Immature natural killer cell (primary cell): ENCODE data around the gene MFRP. TPM values are rescaled to one million over a fixed set of nuclear protein-coding genes. Genes with fewer than 3 reads are reported as not detected.
A peak's percentile ranks its signal among the peaks of the same experiment; 100 is the strongest.

Source experiments
- DNase-seq, 3 donors: peaks; one replicate each; pipeline ENCODE4 v3.0.0; 2022; ENCODE audit warnings: mixed read lengths in 1 of 3
- H3K27ac Mint-ChIP-seq, 6 donors: one replicate each; pipeline ENCODE4 v1.8.0; 2020; ENCODE audit warnings: mixed read lengths in 6 of 6, mild to moderate bottlenecking in 5 of 6, inconsistent platforms in 4 of 6, moderate library complexity in 3 of 6
- H3K27me3 Mint-ChIP-seq, 3 donors: one replicate each; pipeline ENCODE4 v1.8.0; 2020 to 2021; ENCODE audit warnings: low read depth in 3 of 3, mild to moderate bottlenecking in 3 of 3, mixed read lengths in 3 of 3, moderate library complexity in 3 of 3, inconsistent platforms in 1 of 3
- H3K36me3 Mint-ChIP-seq, 3 donors: one replicate each; pipeline ENCODE4 v1.8.0; 2020; ENCODE audit warnings: mixed read lengths in 3 of 3, inconsistent platforms in 2 of 3, mild to moderate bottlenecking in 2 of 3
- H3K4me1 Mint-ChIP-seq, 2 donors: one replicate each; pipeline ENCODE4 v1.8.0; 2020; ENCODE audit warnings: inconsistent platforms in 2 of 2, mild to moderate bottlenecking in 2 of 2, mixed read lengths in 2 of 2, moderate library complexity in 1 of 2
- H3K4me3 Mint-ChIP-seq, 5 donors: one replicate each; pipeline ENCODE4 v1.8.0; 2020; ENCODE audit warnings: mild to moderate bottlenecking in 5 of 5, mixed read lengths in 5 of 5, inconsistent platforms in 3 of 5, moderate library complexity in 3 of 5
- H3K9me3 Mint-ChIP-seq, 6 donors: one replicate each; pipeline ENCODE4 v1.8.0; 2020; ENCODE audit warnings: mild to moderate bottlenecking in 6 of 6, mixed read lengths in 6 of 6, inconsistent platforms in 4 of 6, moderate library complexity in 3 of 6
- polyA plus RNA-seq, 3 donors: library from polyadenylated mRNA; unstranded; fragments of 300-500 nt; fragmentation: Illumina TruSeq; gene quantifications; one replicate each; pipeline ENCODE4 v1.2.3, GENCODE V29; 2021

The MFRP gene
- polyA plus RNA-seq, 3 donors from 2014 or later: not detected

- H3K27ac Mint-ChIP-seq: no peak overlapping the region
These were observed 13.1 kb upstream of the MFRP start for GRCh38 chr11:119359365-119360214.

GRCh38 chr11:119357074-119357473 lies 10.6 kb upstream of the MFRP start:
- Mint-ChIP-seq H3K9me3 (no peaks in the 10 kb centered on the region), H3K36me3 (peaks cover 0 to 3% (median 0%) of the 10 kb centered on the region in 3 donors), H3K4me1 (peaks cover 5 to 10% of the 10 kb centered on the region in 2 donors), H3K27ac (no peak overlapping the region), H3K27me3 (peaks cover 10 to 20% (median 18%) of the 10 kb centered on the region in 3 donors), H3K4me3 (peak overlapping the region; percentile 53 to 66 (median 62))
- DNase-seq: no peak

More at GRCh38 chr11:119359365-119360214, 13.1 kb upstream of the MFRP start:
- H3K9me3 Mint-ChIP-seq: no peaks in the 10 kb centered on the region
- DNase-seq: no peak
- no peak overlapping the region for H3K4me3 Mint-ChIP-seq
- H3K27me3 Mint-ChIP-seq: peaks cover 15 to 27% (median 18%) of the 10 kb centered on the region in 3 donors
- peaks cover 10 to 20% of the 10 kb centered on the region in 2 donors for H3K4me1 Mint-ChIP-seq
- no peaks in the 10 kb centered on the region for H3K36me3 Mint-ChIP-seq

GRCh38 chr11:119356349-119357031 lies 10.0 kb upstream of the MFRP start:
- H3K4me1 Mint-ChIP-seq: peaks cover 5 to 10% of the 10 kb centered on the region in 2 donors
- DNase-seq: peak; percentile 55 to 66 (median 62)
- peak overlapping the region; percentile 82 to 94 (median 92) for H3K4me3 Mint-ChIP-seq
- peaks cover 10 to 18% (median 15%) of the 10 kb centered on the region in 3 donors for H3K27me3 Mint-ChIP-seq
- no peaks in the 10 kb centered on the region for H3K9me3 Mint-ChIP-seq
- peaks cover 0 to 3% (median 0%) of the 10 kb centered on the region in 3 donors for H3K36me3 Mint-ChIP-seq
- H3K27ac Mint-ChIP-seq: peak overlapping the region in 4 of 6 donors; percentile 6 to 70 (median 63)

DNA sequence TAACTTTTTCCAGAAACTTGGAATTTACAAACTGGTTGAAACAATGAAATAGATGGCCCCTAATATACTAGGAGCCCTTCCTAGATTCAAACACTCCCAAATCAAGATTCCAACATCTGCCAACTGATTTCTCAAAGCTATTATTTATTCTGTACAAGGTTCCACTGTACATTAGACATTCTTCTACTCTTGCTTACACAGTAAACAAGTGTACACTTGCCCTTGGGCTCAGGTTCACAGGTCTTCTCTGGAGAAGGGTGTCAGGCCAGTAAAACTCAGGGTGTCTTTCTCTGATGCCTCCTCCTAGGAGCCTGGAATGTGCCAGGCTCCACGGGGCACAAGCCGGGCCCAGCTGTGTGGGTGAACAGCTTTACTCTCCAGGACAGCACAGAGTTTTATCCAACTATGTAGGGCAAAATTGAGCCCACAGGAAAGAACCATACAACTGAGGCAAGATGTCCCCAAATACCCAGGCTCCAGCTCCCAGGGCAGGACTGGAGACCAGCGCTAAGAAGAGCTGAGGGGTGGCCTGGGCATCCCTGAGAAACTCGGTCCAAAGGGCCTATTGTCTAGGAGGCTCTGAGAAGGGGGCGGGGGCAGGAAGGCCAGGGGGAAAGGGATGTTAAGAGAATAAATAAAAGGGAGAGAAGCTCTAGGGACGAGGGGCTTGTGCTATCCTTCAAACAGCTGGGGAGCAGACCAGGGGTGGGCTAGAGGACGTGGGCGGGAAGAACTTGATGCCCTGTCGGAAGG lies 8.8 kb upstream of the MFRP start:
- Mint-ChIP-seq H3K36me3 (peaks cover 0 to 3% (median 2%) of the 10 kb centered on the region in 3 donors), H3K4me1 (peaks cover 5 to 10% of the 10 kb centered on the region in 2 donors), H3K9me3 (no peaks in the 10 kb centered on the region), H3K27me3 (peaks cover 10 to 18% (median 15%) of the 10 kb centered on the region in 3 donors), H3K27ac (no peak overlapping the region), H3K4me3 (peak overlapping the region; percentile 29 to 89 (median 49))
- no peak for DNase-seq

DNA sequence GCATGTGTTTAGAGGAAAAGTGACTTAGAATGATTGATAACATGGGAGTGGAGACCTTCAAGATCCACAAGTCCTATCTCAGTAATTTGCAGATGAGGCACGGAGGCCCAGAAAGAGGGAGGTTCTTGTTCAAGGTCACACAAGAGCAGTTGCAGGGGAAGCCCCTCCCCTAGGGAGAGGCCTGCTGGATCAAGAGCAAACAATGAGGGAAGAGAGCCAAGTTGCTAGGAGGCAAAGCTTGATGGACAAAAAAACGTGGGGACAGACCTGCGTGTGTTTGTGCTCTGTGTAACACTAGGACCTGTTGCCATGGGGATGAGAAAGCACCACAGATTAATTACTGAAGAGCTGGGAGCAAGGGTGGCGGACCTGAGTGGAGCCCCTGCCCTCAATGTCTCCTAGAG lies 6.4 kb upstream of the MFRP start:
- no peaks in the 10 kb centered on the region for H3K9me3 Mint-ChIP-seq
- peaks cover 0 to 3% (median 2%) of the 10 kb centered on the region in 3 donors for H3K36me3 Mint-ChIP-seq
- H3K27me3 Mint-ChIP-seq: peaks cover 4 to 14% (median 11%) of the 10 kb centered on the region in 3 donors
- H3K27ac Mint-ChIP-seq: no peak overlapping the region
- no peak overlapping the region for H3K4me3 Mint-ChIP-seq
- no peak for DNase-seq
- H3K4me1 Mint-ChIP-seq: peaks cover 5 to 10% of the 10 kb centered on the region in 2 donors

- H3K4me1 Mint-ChIP-seq: peaks cover 2 to 4% of the 10 kb centered on the region in 2 donors
- H3K36me3 Mint-ChIP-seq: peaks cover 0 to 3% (median 2%) of the 10 kb centered on the region in 3 donors
- H3K9me3 Mint-ChIP-seq: no peaks in the 10 kb centered on the region
- H3K27ac Mint-ChIP-seq: peak overlapping the region in 1 of 6 donors; percentile 61
- peaks cover 4 to 10% (median 6%) of the 10 kb centered on the region in 3 donors for H3K27me3 Mint-ChIP-seq
- H3K4me3 Mint-ChIP-seq: no peak overlapping the region
- no peak for DNase-seq
These were observed 4.7 kb upstream of the MFRP start for GRCh38 chr11:119351232-119351631.

DNA sequence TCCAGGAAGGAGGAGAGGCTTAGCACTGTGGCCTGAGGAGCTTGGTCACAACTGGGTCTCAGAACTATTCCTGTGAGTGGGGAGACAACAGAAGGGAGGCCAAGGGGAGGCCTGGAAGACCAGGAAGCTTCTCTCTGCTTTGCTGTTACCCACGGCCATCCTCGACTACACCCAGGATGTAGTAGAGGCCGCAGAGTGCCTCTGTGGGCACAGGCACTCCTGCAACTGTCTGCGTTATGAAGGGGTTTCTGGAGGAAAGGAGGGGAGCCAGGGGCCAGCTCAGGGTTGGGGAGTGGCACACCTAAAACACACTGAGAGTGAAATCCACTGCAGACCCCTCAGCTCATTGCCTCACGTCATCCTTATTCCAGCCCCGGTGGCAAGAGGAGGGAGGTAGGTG lies 3.8 kb upstream of the MFRP start:
- Mint-ChIP-seq H3K9me3 (no peaks in the 10 kb centered on the region), H3K4me3 (no peak overlapping the region), H3K27ac (no peak overlapping the region), H3K27me3 (peaks cover 3 to 7% (median 4%) of the 10 kb centered on the region in 3 donors), H3K36me3 (peaks cover 0 to 3% (median 2%) of the 10 kb centered on the region in 3 donors), H3K4me1 (no peaks in the 10 kb centered on the region)
- no peak for DNase-seq

DNA sequence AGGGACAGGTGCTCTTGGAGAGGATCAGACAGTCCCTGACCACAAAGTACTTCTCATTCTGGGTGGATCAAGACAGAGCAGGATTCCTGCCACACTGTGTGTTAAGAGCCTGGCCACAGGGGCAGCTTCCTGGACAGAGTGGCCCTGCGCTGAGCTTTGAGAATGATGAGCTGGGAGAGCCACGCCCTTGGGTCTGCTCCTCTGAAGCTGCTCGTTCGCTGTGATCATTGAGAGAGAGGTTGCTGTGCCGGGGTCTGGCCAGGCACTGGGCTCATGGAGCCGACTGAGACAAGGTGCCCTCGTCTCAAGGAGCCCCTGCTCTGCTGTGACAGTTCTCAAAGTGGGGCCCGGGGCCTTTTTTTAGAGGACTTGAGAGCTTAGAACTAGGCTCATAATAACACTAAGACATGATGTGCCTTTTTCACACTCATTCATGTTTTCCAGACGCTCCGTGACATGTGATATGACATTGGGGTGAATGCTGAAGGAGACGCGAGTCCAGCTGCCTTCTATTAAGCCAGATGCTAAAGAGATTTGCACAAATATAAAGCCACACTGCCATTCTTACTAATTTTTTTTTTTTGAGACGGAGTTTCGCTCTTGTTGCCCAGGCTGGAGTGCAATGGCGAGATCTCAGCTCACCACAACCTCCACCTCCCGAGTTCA lies 1.6 kb upstream of the MFRP start:
- Mint-ChIP-seq H3K36me3 (peaks cover 0 to 3% (median 2%) of the 10 kb centered on the region in 3 donors), H3K27me3 (peaks cover 4 to 11% (median 5%) of the 10 kb centered on the region in 3 donors), H3K27ac (no peak overlapping the region), H3K4me1 (no peaks in the 10 kb centered on the region), H3K4me3 (no peak overlapping the region), H3K9me3 (no peaks in the 10 kb centered on the region)
- no peak for DNase-seq

DNA sequence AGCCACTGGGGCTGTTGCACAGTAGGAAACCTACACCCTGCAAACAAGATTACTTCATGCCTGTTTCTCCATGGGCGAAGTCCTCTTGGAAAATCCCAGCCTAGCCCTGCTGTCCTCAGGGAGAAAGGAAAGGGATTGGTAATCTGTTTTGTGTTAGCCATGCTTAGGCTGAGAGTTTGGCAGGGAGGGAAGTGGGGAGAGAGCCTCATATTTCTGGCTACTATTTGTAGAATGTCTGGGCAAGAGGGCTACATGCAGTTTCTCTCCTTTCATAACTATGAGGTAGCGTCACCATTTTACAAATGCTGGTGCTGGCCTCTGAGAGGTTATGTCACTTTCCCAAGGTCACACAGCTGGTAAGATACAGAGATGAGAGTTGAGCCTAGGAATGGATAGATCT lies 737 bp upstream of the MFRP start:
- DNase-seq: no peak
- Mint-ChIP-seq H3K4me3 (no peak overlapping the region), H3K36me3 (peaks cover 0 to 2% (median 0%) of the 10 kb centered on the region in 3 donors), H3K9me3 (no peaks in the 10 kb centered on the region), H3K4me1 (no peaks in the 10 kb centered on the region), H3K27me3 (peaks cover 3 to 8% (median 5%) of the 10 kb centered on the region in 3 donors), H3K27ac (no peak overlapping the region)

GRCh38 chr11:119345685-119346084 lies 820 bp downstream of the MFRP start:
- no peaks in the 10 kb centered on the region for H3K9me3 Mint-ChIP-seq
- no peak overlapping the region for H3K4me3 Mint-ChIP-seq
- H3K36me3 Mint-ChIP-seq: no peaks in the 10 kb centered on the region
- H3K4me1 Mint-ChIP-seq: peaks cover 0 to 4% of the 10 kb centered on the region in 2 donors
- H3K27ac Mint-ChIP-seq: no peak overlapping the region
- peaks cover 5 to 10% (median 10%) of the 10 kb centered on the region in 3 donors for H3K27me3 Mint-ChIP-seq
- no peak for DNase-seq

DNA sequence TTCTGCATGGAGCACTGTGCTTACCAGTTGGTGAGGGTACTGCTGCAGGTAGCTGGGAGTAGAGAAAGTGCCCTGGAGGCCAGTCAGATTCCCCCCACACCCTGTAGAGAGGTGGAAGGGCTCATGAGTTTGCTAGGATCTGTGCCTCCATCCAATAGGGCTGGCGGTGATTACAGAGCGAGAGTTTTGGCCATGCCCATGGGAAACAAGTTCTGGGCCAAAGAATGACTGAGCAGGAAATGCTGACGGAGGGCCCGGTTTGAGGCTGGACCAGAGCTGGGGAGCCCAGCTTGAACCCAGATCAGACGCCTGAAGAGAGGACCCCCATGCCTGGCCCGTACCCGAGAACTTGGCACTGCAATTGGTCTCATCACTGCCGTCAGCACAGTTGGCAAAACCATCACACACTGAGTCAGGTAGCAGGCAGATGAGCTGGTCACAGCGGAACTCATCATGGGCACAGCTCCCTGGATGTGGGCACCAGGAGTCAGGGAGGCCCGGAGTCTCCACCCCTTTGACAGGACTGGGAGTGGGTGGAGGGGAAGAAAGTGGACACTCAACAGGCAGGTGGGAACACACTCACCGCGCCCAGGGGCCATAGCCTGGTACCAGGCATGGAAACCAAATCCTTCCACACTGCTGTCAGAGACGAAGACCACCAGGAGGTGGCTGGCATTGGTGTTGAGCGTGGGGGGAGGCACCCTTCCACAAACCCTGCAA lies 2.1 kb downstream of the MFRP start:
- Mint-ChIP-seq H3K36me3 (no peaks in the 10 kb centered on the region), H3K4me1 (peaks cover 0 to 5% of the 10 kb centered on the region in 2 donors), H3K27ac (no peak overlapping the region), H3K4me3 (no peak overlapping the region), H3K9me3 (no peaks in the 10 kb centered on the region), H3K27me3 (peaks cover 5 to 10% (median 7%) of the 10 kb centered on the region in 3 donors)
- DNase-seq: no peak

- H3K4me1 Mint-ChIP-seq: peaks cover 7 to 10% of the 10 kb centered on the region in 2 donors
- H3K27ac Mint-ChIP-seq: no peak overlapping the region
- no peaks in the 10 kb centered on the region for H3K9me3 Mint-ChIP-seq
- H3K27me3 Mint-ChIP-seq: peaks cover 5 to 10% (median 9%) of the 10 kb centered on the region in 3 donors
- no peaks in the 10 kb centered on the region for H3K36me3 Mint-ChIP-seq
- DNase-seq: no peak
- no peak overlapping the region for H3K4me3 Mint-ChIP-seq
These were observed 2.8 kb downstream of the MFRP start for GRCh38 chr11:119343726-119344125.
